GM21447 (cell line): Measurements from ENCODE around the gene MAST4.
"Not testable (repeated sequence)": the region's sequence is repeated elsewhere in the genome, so short reads cannot be mapped to it uniquely, and the experiment has no call there.

Experiments
- ATAC-seq: cut with Tn5 transposase; IDR thresholded peaks from one replicate; pipeline ENCODE4 v1.9.1; 2021; ENCODE audit not compliant: unreplicated experiment

Gene MAST4

GRCh38 chr5:67098656-67099055 is 502.5 kb downstream of the MAST4 start:
- no peak for ATAC-seq

DNA sequence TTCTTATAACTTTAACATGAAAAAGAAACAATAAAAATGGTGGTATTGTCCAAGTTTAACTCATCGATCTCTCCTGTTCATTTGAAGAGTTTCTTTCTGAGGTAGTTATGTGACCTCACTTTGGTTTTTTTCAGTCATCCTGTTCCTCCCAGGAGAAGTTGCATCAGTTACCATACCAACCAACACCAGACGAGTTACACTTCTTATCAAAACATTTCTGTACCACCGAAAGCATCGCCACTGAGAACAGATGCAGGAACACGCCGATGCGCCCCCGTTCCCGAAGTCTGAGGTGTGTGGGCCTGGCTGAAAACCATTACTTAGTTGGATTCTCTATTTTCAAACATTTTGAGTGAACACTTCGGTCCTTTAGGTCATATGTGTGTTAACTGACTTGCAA is 504.1 kb downstream of the MAST4 start:
- ATAC-seq, result no peak

DNA sequence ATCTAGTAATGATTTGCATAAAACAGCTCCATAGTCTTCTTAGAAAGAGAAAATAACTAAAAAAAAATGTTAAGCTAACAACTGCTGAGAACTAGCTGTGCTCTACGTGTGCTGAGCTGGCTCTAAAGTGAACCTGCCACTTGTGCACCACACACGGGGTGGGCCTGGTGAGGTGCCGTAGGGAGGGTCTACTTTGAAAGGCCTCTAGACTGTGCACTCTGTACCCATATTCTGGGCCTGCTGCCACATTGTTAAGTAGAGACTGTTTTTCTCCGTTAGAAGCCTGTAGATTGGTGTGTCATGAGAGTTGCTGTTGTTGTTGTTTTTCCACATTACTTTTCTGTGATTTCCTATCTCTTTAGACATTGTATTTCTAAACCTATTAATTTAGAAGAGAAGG is 506.5 kb downstream of the MAST4 start:
- no peak for ATAC-seq

GRCh38 chr5:67104859-67105258 is 508.7 kb downstream of the MAST4 start:
- no peak for ATAC-seq

GRCh38 chr5:67105270-67105669 is 509.1 kb downstream of the MAST4 start:
- no peak for ATAC-seq

- ATAC-seq, result no peak
These were observed 510.6 kb downstream of the MAST4 start for GRCh38 chr5:67106626-67107342.

- no peak for ATAC-seq
These were observed 515.6 kb downstream of the MAST4 start for GRCh38 chr5:67111779-67112178.

DNA sequence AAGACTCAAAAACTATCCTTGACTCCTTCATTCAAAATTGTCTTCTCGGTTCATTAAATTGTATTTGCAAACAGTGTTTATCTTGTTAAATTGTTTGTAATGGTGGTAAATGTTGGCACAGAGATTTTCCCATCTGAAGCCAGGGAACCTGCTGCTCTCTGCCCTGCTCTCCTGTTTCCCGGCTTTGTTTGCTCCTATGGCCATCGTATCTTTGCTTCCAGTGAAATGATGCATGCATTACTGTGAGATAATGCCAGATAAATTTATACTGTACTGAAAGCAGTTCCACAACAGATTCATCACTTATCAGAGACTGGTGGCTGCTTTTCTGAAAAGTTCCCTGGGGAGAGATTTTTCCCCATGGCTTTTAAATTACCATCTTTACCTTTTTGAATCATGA is 519.1 kb downstream of the MAST4 start:
- no peak for ATAC-seq

DNA sequence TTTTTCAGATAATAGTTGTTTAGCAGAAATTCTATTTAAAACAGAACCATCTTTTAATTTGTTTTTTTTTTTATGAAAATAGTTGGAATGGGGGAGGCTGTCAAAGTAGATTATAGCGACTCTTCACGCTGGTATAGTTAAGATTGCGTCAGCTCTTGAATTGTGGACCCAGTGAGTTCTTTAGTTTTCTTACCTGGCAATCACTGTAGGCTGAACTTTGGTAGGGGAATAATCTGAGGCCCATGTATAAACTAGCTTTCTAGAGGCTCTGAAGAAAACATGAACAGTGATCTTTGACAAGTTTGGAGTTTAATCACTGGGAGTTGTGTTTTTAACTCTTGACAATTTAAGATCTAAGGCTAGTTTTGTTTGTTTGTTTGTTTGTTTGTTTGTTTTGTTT is 519.6 kb downstream of the MAST4 start:
- ATAC-seq, result no peak

DNA sequence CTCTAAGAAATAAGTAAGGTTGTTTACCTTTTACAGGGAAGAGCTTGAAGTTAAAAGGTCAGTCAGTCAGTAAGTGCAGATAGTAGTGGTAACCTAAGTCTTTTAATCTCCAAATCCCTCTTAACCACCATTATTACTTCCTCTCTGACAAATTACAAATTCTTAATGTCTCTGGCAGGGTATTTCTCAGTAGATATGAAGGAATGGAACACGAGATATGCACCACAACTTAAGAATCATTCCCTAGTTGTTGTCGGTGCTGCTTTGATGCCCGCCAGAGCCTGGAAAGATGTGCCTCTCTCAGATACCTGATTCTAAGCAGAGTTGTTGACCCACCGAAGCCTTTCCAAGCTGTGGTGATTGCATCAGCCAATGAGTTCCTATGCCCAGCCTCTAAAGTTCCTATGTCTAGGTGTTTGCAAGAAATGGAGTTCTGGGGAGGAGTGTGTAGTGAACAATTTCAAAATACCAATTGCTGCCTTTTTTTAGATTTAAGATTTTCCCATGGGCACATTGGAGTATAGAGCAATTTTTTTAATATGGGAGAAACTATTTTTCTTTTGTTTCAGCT is 521.9 kb downstream of the MAST4 start:
- no peak for ATAC-seq

GRCh38 chr5:67119010-67119409 is 522.8 kb downstream of the MAST4 start:
- no peak for ATAC-seq

DNA sequence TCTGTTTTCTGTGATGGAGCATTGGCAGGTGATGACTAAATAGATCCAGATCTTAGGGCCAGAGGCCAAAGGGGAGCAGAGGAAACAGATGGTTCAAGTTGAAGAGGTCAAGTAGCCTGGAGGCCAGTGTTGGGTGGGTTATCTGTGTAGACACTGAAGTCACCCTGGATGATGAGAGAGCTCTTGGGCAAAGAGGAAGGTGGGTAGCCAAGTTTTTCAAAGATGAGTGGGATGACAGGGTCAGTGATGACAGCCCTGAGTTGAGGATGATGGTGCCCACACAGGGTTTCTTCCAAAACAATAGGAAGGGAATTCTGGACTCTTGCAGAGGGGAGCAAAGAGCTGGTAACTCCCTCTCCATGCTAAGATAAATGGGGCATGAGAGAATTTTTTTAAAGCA is 523.8 kb downstream of the MAST4 start:
- ATAC-seq, result no peak

GRCh38 chr5:67123819-67124218 is 527.6 kb downstream of the MAST4 start:
- no peak for ATAC-seq

GRCh38 chr5:67124556-67124955 is 528.4 kb downstream of the MAST4 start:
- ATAC-seq, result no peak

DNA sequence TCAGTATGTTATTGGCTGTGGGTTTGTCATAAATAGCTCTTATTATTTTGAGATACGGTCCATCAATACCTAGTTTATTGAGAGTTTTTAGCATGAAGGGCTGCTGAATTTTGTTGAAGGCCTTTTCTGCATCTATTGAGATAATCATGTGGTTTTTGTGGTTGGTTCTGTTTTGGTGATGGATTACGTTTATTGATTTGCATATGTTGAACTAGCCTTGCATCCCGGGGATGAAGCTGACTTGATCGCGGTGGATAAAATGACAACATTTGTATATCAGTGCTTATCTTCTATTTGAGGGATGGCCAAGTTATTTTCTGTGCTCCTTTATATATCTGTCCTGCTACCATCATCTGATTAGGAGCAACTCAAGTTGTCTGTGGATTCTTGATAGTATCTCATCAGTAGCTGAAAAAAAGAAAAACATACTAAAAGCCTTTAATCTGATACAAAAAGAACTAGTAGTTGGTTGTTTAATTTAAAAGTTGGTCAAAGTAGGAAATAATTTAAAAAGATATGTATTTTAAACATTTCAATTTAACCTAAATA is 531.2 kb downstream of the MAST4 start:
- not testable (repeated sequence) for ATAC-seq

DNA sequence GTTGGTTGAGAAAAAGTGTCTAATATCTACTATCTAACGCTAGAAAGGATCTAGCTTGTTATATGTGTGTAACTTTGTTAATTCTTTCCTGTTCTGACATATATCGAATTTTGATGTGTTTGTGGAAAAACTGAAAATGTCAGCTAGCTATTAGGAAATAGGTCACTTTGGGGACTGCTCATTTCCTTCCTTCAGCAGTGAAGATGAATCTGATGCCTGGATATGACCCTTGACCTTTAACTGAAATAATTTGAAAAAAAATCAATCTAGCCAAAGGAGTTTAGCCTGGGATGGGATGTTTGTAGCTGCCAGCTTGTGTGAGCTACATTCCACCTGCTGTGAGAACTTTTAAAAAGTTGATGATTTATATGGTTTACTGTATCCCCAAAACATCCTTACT is 533.6 kb downstream of the MAST4 start:
- ATAC-seq, result no peak

DNA sequence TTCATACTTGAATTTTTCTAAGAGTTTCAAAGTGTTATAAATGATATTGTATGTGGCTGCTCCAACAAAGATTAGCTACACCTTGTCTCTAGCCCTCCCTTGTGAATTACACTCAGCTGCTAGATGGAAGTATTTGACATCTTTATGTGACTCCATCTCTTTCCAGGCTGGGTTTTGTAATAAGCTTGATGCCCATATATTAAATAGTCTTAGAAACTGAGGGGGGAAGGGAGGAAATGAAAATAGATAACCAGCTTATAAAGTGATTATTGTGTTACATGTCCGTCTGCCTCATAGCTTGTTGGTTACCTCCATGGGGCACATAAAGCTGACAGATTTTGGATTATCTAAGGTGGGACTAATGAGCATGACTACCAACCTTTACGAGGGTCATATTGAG is 537.0 kb downstream of the MAST4 start:
- no peak for ATAC-seq

GRCh38 chr5:67133776-67134175 is 537.6 kb downstream of the MAST4 start:
- ATAC-seq, result no peak

- ATAC-seq, result no peak
These were observed 539.3 kb downstream of the MAST4 start for GRCh38 chr5:67135381-67135984.

- ATAC-seq, result no peak
These were observed 542.8 kb downstream of the MAST4 start for GRCh38 chr5:67139030-67139429.

- ATAC-seq, result no peak
These were observed 544.2 kb downstream of the MAST4 start for GRCh38 chr5:67140413-67140812.

DNA sequence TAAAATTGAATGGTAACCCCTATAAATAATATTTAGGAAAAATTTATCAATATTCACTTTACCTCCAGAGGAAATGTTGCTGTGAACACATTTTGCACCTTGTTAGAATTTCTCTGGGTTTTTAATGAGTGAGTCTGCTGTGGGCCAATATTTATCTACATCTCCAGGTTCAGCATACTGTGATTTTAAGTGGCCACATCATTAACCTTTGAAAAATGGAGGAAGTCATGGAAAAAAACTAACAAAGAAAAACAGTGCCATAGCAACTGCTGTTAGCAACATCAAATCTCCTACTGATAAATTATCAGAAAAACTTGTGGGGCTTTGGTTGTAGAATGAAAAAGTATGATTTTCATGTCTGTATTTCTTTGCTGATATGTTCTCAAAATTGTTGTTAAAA is 545.5 kb downstream of the MAST4 start:
- ATAC-seq, result no peak
